ENCODE measurements around the gene FRMPD4.

DNA sequence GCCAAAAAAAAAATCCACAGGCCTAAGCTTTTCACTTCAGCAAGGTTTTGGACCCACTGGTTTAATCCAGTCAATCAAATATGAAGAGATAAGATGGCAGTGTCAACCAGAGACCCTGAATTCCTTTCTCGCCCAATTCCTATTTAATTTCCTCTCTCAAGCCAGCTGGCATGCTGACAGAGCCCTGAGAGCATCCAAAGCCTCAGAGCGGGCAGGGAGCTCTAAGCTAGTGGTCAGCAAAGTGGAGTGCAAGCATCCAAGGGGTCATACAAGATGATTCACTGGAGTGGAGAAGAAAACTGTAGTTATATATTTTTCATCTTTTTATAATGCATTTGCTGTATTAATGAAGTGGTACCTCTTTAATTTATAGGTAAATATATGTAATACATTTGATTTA is 615.1 kb downstream of the FRMPD4 start:
- TF ChIP-seq CTCF (IDR thresholded peaks at IDR 0.05; ENCODE audit: insufficient read depth, low read depth, low read length) (no peak), EZH2 (IDR thresholded peaks at IDR 0.05; ENCODE audit: insufficient read depth, low read length) (no peak)

All from astrocyte (in vitro differentiated cells and primary cell).